Pancreas (tissue), 10 donors: ENCODE measurements around the gene ZNF296. TPM values are rescaled to one million over a fixed set of nuclear protein-coding genes. Genes with fewer than 3 reads are reported as not detected.
"Not testable (repeated sequence)": the region's sequence is repeated elsewhere in the genome, so short reads cannot be mapped to it uniquely, and the experiment has no call there.

Experiments used
- ATAC-seq, 4 donors: fragments of 200-7000 bp; cut with Tn5 transposase; one replicate each; pipeline versions ENCODE4 v1.8.0 to v1.9.1; 2020; ENCODE audit warnings: mild to moderate bottlenecking in 4 of 4, moderate library complexity in 4 of 4
- DNase-seq, 6 donors: peaks; one replicate each; pipeline ENCODE4 v3.0.0-alpha.2; 2020
- FAIRE-seq: peaks from 2 replicates; lab custom pipeline; 2012; peaks lifted over from hg19 to GRCh38; lab: Jason Lieb, UNC
- H3K27ac ChIP-seq, 4 donors: fragments of 200-600 bp; sonication (generic); 1 replicate in 3 of 4; 2 replicates in 1 of 4; pipeline versions ENCODE4 v1.5.0 to v1.8.0; 2020
- H3K27me3 ChIP-seq, 4 donors: fragments of 200-600 bp; one replicate each; pipeline ENCODE4 v1.8.0; 2021
- H3K36me3 ChIP-seq, 3 donors: fragments of 200-600 bp; sonication (generic) in 1 of 3; one replicate each; pipeline versions ENCODE4 v1.5.0 to v1.8.0; 2020 to 2021
- H3K4me1 ChIP-seq, 3 donors: fragments of 200-600 bp; one replicate each; pipeline ENCODE4 v1.8.0; 2021
- H3K4me3 ChIP-seq, 4 donors: fragments of 200-600 bp; sonication (generic) in 2 of 4; one replicate each; pipeline versions ENCODE4 v1.5.0 to v1.8.0; 2020 to 2021
- H3K9me3 ChIP-seq, 4 donors: fragments of 200-600 bp; one replicate each; pipeline ENCODE4 v1.8.0; 2021
- CTCF ChIP-seq, 4 donors: fragments of 200-600 bp; sonication (generic) in 3 of 4; IDR thresholded peaks; one replicate each; pipeline versions ENCODE4 v1.5.0 to v1.8.0; 2021; ENCODE audit warnings: antibody characterized with exemption in 4 of 4
- WGBS, 2 donors: extraction: QIAGEN DNeasy Blood & Tissue Kit; methylation state at CpG; one replicate each; pipeline ENCODE4 v1.1.7; 2013; 5-methylcytosine and 5-hydroxymethylcytosine counted together
- intact Hi-C, 3 donors: fragments of 100-400 bp; cut with DNase I; formaldehyde crosslinking; loops; one replicate each; pipeline versions ENCODE4 v1.11.1 to v1.14.2; 2022
- polyA plus RNA-seq, 2 donors: library from polyadenylated mRNA; stranded (reverse); fragments of 200-250 nt; gene quantifications; one replicate each; pipeline ENCODE4 v1.2.3, GENCODE V29; 2013
- total RNA-seq, 6 donors: library from RNA; stranded (reverse); fragmentation: NEBNext Ultra II Directional in 4 of 6; extraction: Animal tissue kit (Norgen Biotek cat#: 25700) in 4 of 6; gene quantifications; one replicate each; pipeline versions ENCODE4 v1.2.1 to v1.2.4, GENCODE V29; 2021 to 2023
- donor health status: healthy with polysubstance abuse.
- donor health status: DM: no; HTN: no; CAD: no; lungs with moderate emphysema.
- donor health status: DM: no; HTN: no; CAD: no.
- donor health status: control.
- donor health status: control.
- donor health status: Bipolar disorder and iron deficiency.
- donor health status: DM: yes; HTN: yes; CAD: no.
- donor health status: DM: no; HTN: no; CAD: no.
- donor health status: DM: no; HTN: no; CAD: no.
- donor health status: DM: yes; HTN: yes; CAD: no.

ZNF296 gene
- total and polyA plus RNA-seq, 8 donors, result 0.15 to 2.1 (median 0.47) TPM

- ATAC-seq, result no peak
- Histone ChIP-seq H3K9me3 (no peaks in the 10 kb centered on the region), H3K36me3 (no peaks in the 10 kb centered on the region), H3K4me3 (no peak overlapping the region), H3K4me1 (peaks cover 0 to 11% (median 7%) of the 10 kb centered on the region in 3 donors), H3K27ac (no peak overlapping the region), H3K27me3 (no peaks in the 10 kb centered on the region)
- TF ChIP-seq CTCF (IDR thresholded peaks at IDR 0.05), result no peak
- WGBS, 2 donors, result 87 to 91% methylated on average over 11 of the region's 11 CpGs
- FAIRE-seq, result no peak
- intact Hi-C loops, result no loop called here
- no peak for DNase-seq
Measured at GRCh38 chr19:45112111-45112827, 36.0 kb upstream of the ZNF296 start.

- no peak for ATAC-seq
- no peak overlapping the region for H3K27ac ChIP-seq
- no peak for FAIRE-seq
- 82 to 83% methylated on average over 5 of the region's 5 CpGs for WGBS, 2 donors
- peaks cover 0 to 9% (median 7%) of the 10 kb centered on the region in 3 donors for H3K4me1 ChIP-seq
- H3K4me3 ChIP-seq, result no peak overlapping the region
- intact Hi-C loops, result no loop called here
- H3K36me3 ChIP-seq, result no peaks in the 10 kb centered on the region
- no peaks in the 10 kb centered on the region for H3K9me3 ChIP-seq
- TF ChIP-seq CTCF (IDR thresholded peaks at IDR 0.05), result no peak
- no peaks in the 10 kb centered on the region for H3K27me3 ChIP-seq
- DNase-seq, result no peak
Measured at GRCh38 chr19:45110851-45111266, 34.6 kb upstream of the ZNF296 start.

DNA sequence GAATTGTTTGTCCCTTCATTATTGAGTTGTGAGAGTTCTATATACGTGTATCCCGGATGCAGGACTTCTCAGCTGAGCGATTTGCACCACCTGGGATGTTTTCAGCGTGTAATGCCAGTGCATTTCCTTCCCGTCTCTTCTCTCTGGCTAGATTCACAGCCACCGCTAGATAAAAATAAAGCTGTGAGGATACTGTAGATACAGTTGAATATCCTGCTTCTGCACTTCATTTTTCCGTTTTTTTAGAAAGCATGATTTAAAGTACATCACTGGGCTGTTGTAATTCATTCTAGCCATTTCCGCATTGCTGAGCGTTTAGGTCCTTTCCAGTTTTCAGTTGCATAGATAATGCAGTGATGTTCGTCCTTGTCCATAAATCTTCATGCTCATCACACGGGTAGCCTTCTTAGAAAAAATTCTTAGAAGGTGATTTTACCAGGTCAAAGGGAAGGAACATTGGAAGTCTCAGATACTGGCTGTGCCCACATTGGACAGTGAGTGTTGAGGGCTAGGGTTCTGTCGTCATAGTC is 31.4 kb upstream of the ZNF296 start:
- H3K4me1 ChIP-seq, result no peaks in the 10 kb centered on the region
- intact Hi-C loops, result no loop called here
- TF ChIP-seq CTCF (IDR thresholded peaks at IDR 0.05), result no peak
- no peak overlapping the region for H3K4me3 ChIP-seq
- no peak for ATAC-seq
- 85 to 90% methylated on average over 12 of the region's 12 CpGs for WGBS, 2 donors
- no peaks in the 10 kb centered on the region for H3K36me3 ChIP-seq
- H3K27me3 ChIP-seq, result no peaks in the 10 kb centered on the region
- no peak overlapping the region for H3K27ac ChIP-seq
- no peaks in the 10 kb centered on the region for H3K9me3 ChIP-seq
- no peak for FAIRE-seq
- DNase-seq, result no peak

GRCh38 chr19:45106363-45106762 is 30.1 kb upstream of the ZNF296 start:
- H3K4me3 ChIP-seq, ATAC-seq, intact Hi-C loops, H3K27me3 ChIP-seq, H3K36me3 ChIP-seq, H3K27ac ChIP-seq, H3K4me1 ChIP-seq, H3K9me3 ChIP-seq, FAIRE-seq, DNase-seq: not testable (repeated sequence)
- WGBS, 2 donors, result 95% methylated on average over 11 of the region's 11 CpGs

GRCh38 chr19:45104658-45105349 is 28.5 kb upstream of the ZNF296 start:
- Histone ChIP-seq H3K27ac (peak overlapping the region in 2 of 4 donors; percentile 55 to 74), H3K36me3 (no peaks in the 10 kb centered on the region), H3K9me3 (no peaks in the 10 kb centered on the region), H3K4me3 (no peak overlapping the region), H3K4me1 (peaks cover 5 to 10% (median 7%) of the 10 kb centered on the region in 3 donors), H3K27me3 (no peaks in the 10 kb centered on the region)
- no peak for FAIRE-seq
- whole genome bisulfite sequencing, 2 donors, result 78 to 79% methylated on average over 16 of the region's 16 CpGs
- DNase-seq, result no peak
- intact Hi-C loops, result no loop called here
- ATAC-seq, result no peak
- no peak for TF ChIP-seq CTCF (IDR thresholded peaks at IDR 0.05)
